Neural progenitor cell (in vitro differentiated cells): ENCODE data around the gene UBE2I. TPM values are rescaled to one million over a fixed set of nuclear protein-coding genes. Genes with fewer than 3 reads are reported as not detected.
A peak's percentile ranks its signal among the peaks of the same experiment; 100 is the strongest.

Experiments used
- DNase-seq: peaks from one replicate; pipeline ENCODE4 v3.0.0-alpha.2; 2016; ENCODE audit warnings: low spot score
- H2AFZ ChIP-seq: fragments of 200-600 bp; sonication (generic); replicated peaks from 2 replicates; pipeline ENCODE4 v1.6.1; 2016; ENCODE audit warnings: antibody characterized with exemption
- H3F3A ChIP-seq: fragments of 200-600 bp; sonication (generic); 2 replicates; pipeline ENCODE4 v1.6.1; 2016; ENCODE audit warnings: antibody characterized with exemption, low read depth
- H3K27ac ChIP-seq: fragments of 200-600 bp; sonication (generic); 2 replicates; pipeline ENCODE4 v1.5.1; 2016; ENCODE audit warnings: mild to moderate bottlenecking
- H3K27me3 ChIP-seq: fragments of 200-600 bp; sonication (generic); 2 replicates; pipeline ENCODE4 v1.6.1; 2016; ENCODE audit warnings: mild to moderate bottlenecking, moderate library complexity
- H3K36me3 ChIP-seq: fragments of 200-600 bp; sonication (generic); 2 replicates; pipeline ENCODE4 v1.5.1; 2016
- H3K4me1 ChIP-seq: fragments of 200-600 bp; sonication (generic); 2 replicates; pipeline ENCODE4 v1.6.1; 2016; ENCODE audit warnings: mixed run types
- H3K4me2 ChIP-seq: fragments of 200-600 bp; sonication (generic); 2 replicates; pipeline ENCODE4 v1.6.1; 2016
- H3K4me3 ChIP-seq: fragments of 200-600 bp; sonication (generic); 2 replicates; pipeline ENCODE4 v1.5.1; 2016
- H3K79me2 ChIP-seq: fragments of 200-600 bp; sonication (generic); 2 replicates; pipeline ENCODE4 v1.6.1; 2016; ENCODE audit warnings: low read depth
- H3K9ac ChIP-seq: fragments of 200-600 bp; sonication (generic); 2 replicates; pipeline ENCODE4 v1.6.1; 2016
- H3K9me3 ChIP-seq: fragments of 200-600 bp; sonication (generic); 2 replicates; pipeline ENCODE4 v1.5.1; 2016; ENCODE audit warnings: low read depth
- H4K20me1 ChIP-seq: fragments of 200-600 bp; sonication (generic); 2 replicates; pipeline ENCODE4 v1.6.1; 2016; ENCODE audit warnings: low read depth
- H3K27ac Mint-ChIP-seq: 3 replicates; pipeline ENCODE4 v1.8.0; 2021; ENCODE audit warnings: mixed read lengths
- H3K27me3 Mint-ChIP-seq: 2 replicates; pipeline ENCODE4 v1.8.0; 2022; ENCODE audit warnings: low read depth, mild to moderate bottlenecking, inconsistent platforms, moderate library complexity, mixed read lengths; ENCODE audit not compliant: insufficient read depth
- H3K36me3 Mint-ChIP-seq: 3 replicates; pipeline ENCODE4 v1.8.0; 2021; ENCODE audit warnings: mixed read lengths
- H3K4me1 Mint-ChIP-seq: 3 replicates; pipeline ENCODE4 v1.8.0; 2021; ENCODE audit warnings: mixed read lengths
- H3K4me3 Mint-ChIP-seq: 3 replicates; pipeline ENCODE4 v1.8.0; 2021; ENCODE audit warnings: mild to moderate bottlenecking, moderate library complexity, mixed read lengths
- H3K9me3 Mint-ChIP-seq: 3 replicates; pipeline ENCODE4 v1.8.0; 2020; ENCODE audit warnings: mixed read lengths
- EZH2 ChIP-seq: fragments of 200-600 bp; sonication (generic); IDR thresholded peaks from 2 replicates; pipeline ENCODE4 v1.6.1; 2017; ENCODE audit warnings: antibody characterized with exemption, mild to moderate bottlenecking, moderate library complexity
- EZH2phosphoT487 ChIP-seq: fragments of 200-600 bp; sonication (generic); IDR thresholded peaks from 2 replicates; pipeline ENCODE4 v1.6.1; 2017; ENCODE audit warnings: antibody characterized with exemption
- total RNA-seq: library from RNA; depleted of rRNA; stranded (reverse); fragments of >200 nt; gene quantifications from 2 replicates; pipeline ENCODE4 v1.2.3, GENCODE V29; 2015; ENCODE audit warnings: low replicate concordance
- TF ChIP-seq, protein P1 (sequence below): fragments of 200-600 bp; sonication (generic); IDR thresholded peaks from 2 replicates; pipeline ENCODE4 v1.5.1; 2017; ENCODE audit warnings: antibody characterized with exemption, mild to moderate bottlenecking

Gene UBE2I
- 184 and 239 TPM in 2 replicates for total RNA-seq

- peaks cover 11% of the 10 kb centered on the region for H3K4me1 ChIP-seq
- Mint-ChIP-seq H3K36me3 (peaks cover 13% of the 10 kb centered on the region), H3K27me3 (peaks cover 6% of the 10 kb centered on the region), H3K4me3 (peak within 1 kb of the TSS; percentile 98), H3K9me3 (no peaks in the 10 kb centered on the region), H3K4me1 (peaks cover 18% of the 10 kb centered on the region), H3K27ac (peak within 1 kb of the TSS; percentile 100)
- TF ChIP-seq, protein P1, sequence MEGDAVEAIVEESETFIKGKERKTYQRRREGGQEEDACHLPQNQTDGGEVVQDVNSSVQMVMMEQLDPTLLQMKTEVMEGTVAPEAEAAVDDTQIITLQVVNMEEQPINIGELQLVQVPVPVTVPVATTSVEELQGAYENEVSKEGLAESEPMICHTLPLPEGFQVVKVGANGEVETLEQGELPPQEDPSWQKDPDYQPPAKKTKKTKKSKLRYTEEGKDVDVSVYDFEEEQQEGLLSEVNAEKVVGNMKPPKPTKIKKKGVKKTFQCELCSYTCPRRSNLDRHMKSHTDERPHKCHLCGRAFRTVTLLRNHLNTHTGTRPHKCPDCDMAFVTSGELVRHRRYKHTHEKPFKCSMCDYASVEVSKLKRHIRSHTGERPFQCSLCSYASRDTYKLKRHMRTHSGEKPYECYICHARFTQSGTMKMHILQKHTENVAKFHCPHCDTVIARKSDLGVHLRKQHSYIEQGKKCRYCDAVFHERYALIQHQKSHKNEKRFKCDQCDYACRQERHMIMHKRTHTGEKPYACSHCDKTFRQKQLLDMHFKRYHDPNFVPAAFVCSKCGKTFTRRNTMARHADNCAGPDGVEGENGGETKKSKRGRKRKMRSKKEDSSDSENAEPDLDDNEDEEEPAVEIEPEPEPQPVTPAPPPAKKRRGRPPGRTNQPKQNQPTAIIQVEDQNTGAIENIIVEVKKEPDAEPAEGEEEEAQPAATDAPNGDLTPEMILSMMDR = no peak
- no peak for TF ChIP-seq EZH2
- TF ChIP-seq EZH2phosphoT487 = no peak
- H3K27me3 ChIP-seq = no peaks in the 10 kb centered on the region
- no peaks in the 10 kb centered on the region for H3K9me3 ChIP-seq
- H3K36me3 ChIP-seq = no peaks in the 10 kb centered on the region
- H4K20me1 ChIP-seq = peaks cover 44% of the 10 kb centered on the region
- peak within 1 kb of the TSS; percentile 100 for H3K27ac ChIP-seq
- peak within 1 kb of the TSS; percentile 100 for H3K4me2 ChIP-seq
- peak within 1 kb of the TSS; percentile 100 for H3K9ac ChIP-seq
- H3F3A ChIP-seq = peaks cover 8% of the 10 kb centered on the region
- peak within 1 kb of the TSS; percentile 100 for H2AFZ ChIP-seq
- peak within 1 kb of the TSS; percentile 100 for H3K4me3 ChIP-seq
- peak; percentile 97 for DNase-seq
- H3K79me2 ChIP-seq = peaks cover 45% of the 10 kb centered on the region
Observed at GRCh38 chr16:1308977-1309885, at the start of gene UBE2I. Gene UBE2I, plus strand, starts transcription at chr16:1309636. Its CDS starts 4,395 bp downstream, at chr16:1314031.

GRCh38 chr16:1259760-1260068, 49.7 kb upstream of the UBE2I start:
- no peak overlapping the region for H2AFZ ChIP-seq
- no peak overlapping the region for H3K4me3 ChIP-seq
- H3K79me2 ChIP-seq = no peaks in the 10 kb centered on the region
- H3K4me2 ChIP-seq = no peak overlapping the region
- peaks cover 5% of the 10 kb centered on the region for H3F3A ChIP-seq
- Mint-ChIP-seq H3K36me3 (no peaks in the 10 kb centered on the region), H3K4me3 (no peak overlapping the region), H3K4me1 (peaks cover 7% of the 10 kb centered on the region), H3K27me3 (peaks cover 31% of the 10 kb centered on the region), H3K27ac (no peak overlapping the region), H3K9me3 (peaks cover 3% of the 10 kb centered on the region)
- no peaks in the 10 kb centered on the region for H3K36me3 ChIP-seq
- no peak for DNase-seq
- no peak for TF ChIP-seq EZH2phosphoT487
- TF ChIP-seq, protein P1 = no peak
- no peak for TF ChIP-seq EZH2
- H3K9me3 ChIP-seq = no peaks in the 10 kb centered on the region
- H4K20me1 ChIP-seq = no peaks in the 10 kb centered on the region
- H3K9ac ChIP-seq = no peak overlapping the region
- peaks cover 4% of the 10 kb centered on the region for H3K4me1 ChIP-seq
- H3K27ac ChIP-seq = no peak overlapping the region
- peaks cover 37% of the 10 kb centered on the region for H3K27me3 ChIP-seq

DNA sequence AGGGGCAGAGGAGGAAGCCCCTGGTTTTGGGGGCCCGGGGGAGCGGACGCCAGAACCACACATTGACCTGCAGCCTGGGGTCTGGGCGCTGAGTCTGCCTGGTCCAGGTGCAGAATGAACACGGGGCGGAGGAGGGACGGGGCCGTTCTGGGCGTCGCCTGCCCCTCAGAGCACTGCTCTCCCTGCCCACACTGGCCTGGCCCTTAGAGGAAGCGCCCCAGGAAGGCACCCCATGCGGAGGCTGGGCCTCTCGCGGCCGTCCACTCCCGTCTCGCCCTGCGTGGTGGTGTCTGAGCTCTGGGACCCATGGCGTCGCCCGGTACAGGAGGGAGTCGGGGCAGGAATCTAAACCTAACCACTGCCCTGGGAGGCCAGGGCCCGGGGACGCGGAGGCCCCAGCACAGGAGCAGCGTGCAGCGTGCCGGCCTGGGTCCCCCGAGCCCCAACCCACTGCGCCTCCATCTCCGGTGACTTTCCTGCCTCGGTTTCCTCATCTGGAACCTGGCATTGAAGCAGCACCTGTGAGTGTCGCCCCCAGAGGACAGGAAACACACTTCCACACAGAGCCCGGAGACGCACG, 49.2 kb upstream of the UBE2I start:
- TF ChIP-seq, protein P1 = no peak
- TF ChIP-seq EZH2 (no peak), EZH2phosphoT487 (no peak)
- H3K9me3 Mint-ChIP-seq = peaks cover 6% of the 10 kb centered on the region
- H3K4me1 Mint-ChIP-seq = peaks cover 7% of the 10 kb centered on the region
- no peaks in the 10 kb centered on the region for H3K36me3 ChIP-seq
- no peaks in the 10 kb centered on the region for H3K79me2 ChIP-seq
- peaks cover 4% of the 10 kb centered on the region for H3K4me1 ChIP-seq
- H3K36me3 Mint-ChIP-seq = no peaks in the 10 kb centered on the region
- H3K4me3 Mint-ChIP-seq = no peak overlapping the region
- no peak overlapping the region for H2AFZ ChIP-seq
- H3K27ac ChIP-seq = no peak overlapping the region
- no peaks in the 10 kb centered on the region for H4K20me1 ChIP-seq
- peaks cover 37% of the 10 kb centered on the region for H3K27me3 ChIP-seq
- no peak overlapping the region for H3K4me3 ChIP-seq
- no peak overlapping the region for H3K27ac Mint-ChIP-seq
- no peaks in the 10 kb centered on the region for H3K9me3 ChIP-seq
- H3K9ac ChIP-seq = no peak overlapping the region
- peaks cover 7% of the 10 kb centered on the region for H3F3A ChIP-seq
- no peak overlapping the region for H3K4me2 ChIP-seq
- peaks cover 33% of the 10 kb centered on the region for H3K27me3 Mint-ChIP-seq
- no peak for DNase-seq
